Rectal smooth muscle tissue (tissue), 1 donor: ENCODE measurements around the gene WASHC3.
"Not testable (repeated sequence)": the region's sequence is repeated elsewhere in the genome, so short reads cannot be mapped to it uniquely, and the experiment has no call there.

Source experiments
- H3K27ac ChIP-seq: one replicate; pipeline ENCODE4 v1.7.0; 2013; ENCODE audit warnings: low read depth, low read length, inconsistent platforms
- H3K27me3 ChIP-seq: one replicate; pipeline ENCODE4 v1.7.0; 2013; ENCODE audit warnings: low read length; ENCODE audit not compliant: control insufficient read depth, insufficient read depth
- H3K36me3 ChIP-seq: one replicate; pipeline ENCODE4 v1.7.0; 2013; ENCODE audit warnings: low read length; ENCODE audit not compliant: control insufficient read depth, insufficient read depth
- H3K4me1 ChIP-seq: one replicate; pipeline ENCODE4 v1.7.0; 2013; ENCODE audit warnings: low read length; ENCODE audit not compliant: control insufficient read depth, insufficient read depth
- H3K4me3 ChIP-seq: one replicate; pipeline ENCODE4 v1.7.0; 2013; ENCODE audit warnings: low read length
- H3K9ac ChIP-seq: one replicate; pipeline ENCODE4 v1.7.0; 2013; ENCODE audit warnings: low read length

Gene WASHC3

GRCh38 chr12:102031852-102032251, 29.9 kb downstream of the WASHC3 start:
- Histone ChIP-seq H3K4me3 (no peak overlapping the region), H3K27me3 (no peaks in the 10 kb centered on the region), H3K36me3 (peaks cover 11% of the 10 kb centered on the region), H3K9ac (no peak overlapping the region), H3K27ac (no peak overlapping the region), H3K4me1 (no peaks in the 10 kb centered on the region)

- H3K4me1 ChIP-seq = no peaks in the 10 kb centered on the region
- H3K27me3 ChIP-seq = no peaks in the 10 kb centered on the region
- H3K27ac ChIP-seq = no peak overlapping the region
Measured at GRCh38 chr12:102029141-102029540, 32.6 kb downstream of the WASHC3 start.

GRCh38 chr12:102026728-102027127, 35.1 kb downstream of the WASHC3 start:
- H3K4me1 ChIP-seq = peaks cover 6% of the 10 kb centered on the region
- H3K27me3 ChIP-seq = no peaks in the 10 kb centered on the region
- H3K4me3 ChIP-seq = no peak overlapping the region
- H3K27ac ChIP-seq = no peak overlapping the region
- no peak overlapping the region for H3K9ac ChIP-seq
- no peaks in the 10 kb centered on the region for H3K36me3 ChIP-seq

More at GRCh38 chr12:102029141-102029540, 32.6 kb downstream of the WASHC3 start:
- Histone ChIP-seq H3K36me3 (peaks cover 5% of the 10 kb centered on the region), H3K9ac (no peak overlapping the region), H3K4me3 (no peak overlapping the region)

- Histone ChIP-seq H3K4me3 (no peak overlapping the region), H3K4me1 (peaks cover 9% of the 10 kb centered on the region), H3K27me3 (no peaks in the 10 kb centered on the region), H3K36me3 (no peaks in the 10 kb centered on the region), H3K9ac (no peak overlapping the region), H3K27ac (no peak overlapping the region)
Measured at GRCh38 chr12:102024765-102025164, 37.0 kb downstream of the WASHC3 start.

- Histone ChIP-seq H3K27ac (peak overlapping the region; percentile 73), H3K4me3 (no peak overlapping the region), H3K27me3 (no peaks in the 10 kb centered on the region), H3K4me1 (peaks cover 9% of the 10 kb centered on the region), H3K9ac (no peak overlapping the region), H3K36me3 (no peaks in the 10 kb centered on the region)
Measured at GRCh38 chr12:102023343-102023930, 38.4 kb downstream of the WASHC3 start.

GRCh38 chr12:102022286-102022685, 39.5 kb downstream of the WASHC3 start:
- H3K4me1 ChIP-seq = peaks cover 9% of the 10 kb centered on the region
- H3K36me3 ChIP-seq = no peaks in the 10 kb centered on the region
- H3K27me3 ChIP-seq = no peaks in the 10 kb centered on the region

GRCh38 chr12:102021540-102022246, 40.1 kb downstream of the WASHC3 start:
- Histone ChIP-seq H3K9ac (no peak overlapping the region), H3K36me3 (no peaks in the 10 kb centered on the region), H3K4me3 (no peak overlapping the region), H3K27ac (no peak overlapping the region), H3K4me1 (peaks cover 9% of the 10 kb centered on the region), H3K27me3 (no peaks in the 10 kb centered on the region)

More at GRCh38 chr12:102022286-102022685, 39.5 kb downstream of the WASHC3 start:
- H3K9ac ChIP-seq = no peak overlapping the region
- H3K4me3 ChIP-seq = no peak overlapping the region
- no peak overlapping the region for H3K27ac ChIP-seq

- H3K27me3 ChIP-seq, H3K36me3 ChIP-seq, H3K4me1 ChIP-seq, H3K9ac ChIP-seq, H3K4me3 ChIP-seq, H3K27ac ChIP-seq: not testable (repeated sequence)
Measured at GRCh38 chr12:102018607-102019006, 43.2 kb downstream of the WASHC3 start.

GRCh38 chr12:102016472-102016871, 45.3 kb downstream of the WASHC3 start:
- Histone ChIP-seq H3K36me3 (no peaks in the 10 kb centered on the region), H3K4me1 (peaks cover 4% of the 10 kb centered on the region), H3K27me3 (no peaks in the 10 kb centered on the region), H3K9ac (no peak overlapping the region), H3K4me3 (no peak overlapping the region), H3K27ac (no peak overlapping the region)

- H3K36me3 ChIP-seq = no peaks in the 10 kb centered on the region
- no peak overlapping the region for H3K4me3 ChIP-seq
- H3K27me3 ChIP-seq = no peaks in the 10 kb centered on the region
- no peak overlapping the region for H3K9ac ChIP-seq
- H3K27ac ChIP-seq = no peak overlapping the region
- no peaks in the 10 kb centered on the region for H3K4me1 ChIP-seq
Measured at GRCh38 chr12:102010265-102010994, 51.4 kb downstream of the WASHC3 start.

- no peaks in the 10 kb centered on the region for H3K36me3 ChIP-seq
- no peak overlapping the region for H3K9ac ChIP-seq
- H3K27ac ChIP-seq = no peak overlapping the region
- H3K4me3 ChIP-seq = no peak overlapping the region
- no peaks in the 10 kb centered on the region for H3K4me1 ChIP-seq
- H3K27me3 ChIP-seq = no peaks in the 10 kb centered on the region
Measured at GRCh38 chr12:102009796-102010195, 52.0 kb downstream of the WASHC3 start.

GRCh38 chr12:102008615-102009126, 53.1 kb downstream of the WASHC3 start:
- no peak overlapping the region for H3K27ac ChIP-seq
- no peaks in the 10 kb centered on the region for H3K4me1 ChIP-seq
- H3K36me3 ChIP-seq = no peaks in the 10 kb centered on the region
- H3K9ac ChIP-seq = no peak overlapping the region
- no peak overlapping the region for H3K4me3 ChIP-seq
- H3K27me3 ChIP-seq = no peaks in the 10 kb centered on the region
